HCEC 1CT (cell line): Measurements from ENCODE around the gene ERVH48-1.
"Not testable (repeated sequence)": the region's sequence is repeated elsewhere in the genome, so short reads cannot be mapped to it uniquely, and the experiment has no call there.

Source experiments
- DNase-seq: peaks from one replicate; pipeline ENCODE4 v3.0.0-alpha.2; 2017

Gene ERVH48-1

GRCh38 chr21:42938606-42938995 lies 13.2 kb upstream of the ERVH48-1 start:
- not testable (repeated sequence) for DNase-seq

GRCh38 chr21:42937960-42938605 lies 12.7 kb upstream of the ERVH48-1 start:
- DNase-seq = no peak

DNA sequence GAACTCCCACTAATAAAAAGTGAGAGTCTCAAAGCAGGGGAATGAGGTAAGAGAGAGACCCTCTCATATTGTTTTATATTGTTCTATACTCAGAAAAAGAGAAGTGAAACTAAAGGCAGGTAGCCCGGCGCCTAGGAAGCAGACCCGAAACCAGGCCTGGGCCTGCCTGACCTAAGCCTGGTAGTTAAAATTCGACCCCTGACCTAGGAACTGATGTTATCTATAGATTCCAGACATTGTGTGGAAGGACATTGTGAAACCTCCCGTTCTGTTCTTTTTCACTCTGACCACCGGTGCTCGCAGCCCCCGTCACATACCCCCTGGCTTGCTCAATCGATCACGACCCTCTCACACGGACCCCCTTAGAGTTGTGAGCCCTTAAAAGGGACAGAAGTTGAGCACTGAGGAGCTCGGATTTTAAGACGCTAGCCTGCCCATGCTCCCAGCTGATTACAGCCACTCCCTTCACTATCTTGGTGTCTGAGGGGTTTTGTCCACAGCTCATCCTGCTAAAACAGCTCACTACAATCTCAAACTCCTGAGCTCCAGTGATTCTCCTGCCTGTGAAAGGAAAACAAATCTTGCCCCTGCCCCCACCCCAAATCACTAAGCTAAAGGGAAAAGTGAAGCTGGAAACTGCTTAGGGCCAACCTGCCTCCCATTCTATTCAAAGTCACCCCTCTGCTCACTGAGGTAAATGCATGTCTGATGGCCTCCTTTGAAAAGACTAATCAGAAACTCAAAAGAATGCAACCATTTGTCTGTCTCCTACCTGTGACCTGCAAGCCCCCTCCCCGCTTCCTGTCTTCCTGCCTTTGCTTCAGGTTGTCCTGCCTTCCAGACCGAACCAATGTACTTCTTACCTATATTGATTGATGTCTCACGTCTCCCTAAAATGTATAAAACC lies 11.9 kb upstream of the ERVH48-1 start:
- not testable (repeated sequence) for DNase-seq

DNA sequence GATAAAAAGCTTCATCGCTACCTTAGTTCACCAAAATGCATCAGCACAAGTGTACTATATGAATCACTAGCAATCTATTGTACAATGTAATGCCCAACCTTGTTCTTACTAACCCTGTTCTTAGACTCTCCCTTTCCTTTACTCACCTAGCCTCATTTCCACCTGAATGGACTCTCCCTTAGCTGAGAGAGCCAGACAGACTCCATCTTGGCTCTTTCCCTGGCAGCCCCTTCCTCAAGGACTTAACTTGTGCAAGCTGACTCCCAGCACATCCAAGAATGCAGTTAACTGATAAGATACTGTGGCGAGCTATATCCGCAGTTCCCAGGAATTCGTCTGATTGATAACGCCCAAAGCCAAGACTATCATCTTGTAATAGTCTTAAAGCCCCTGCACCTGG lies 10.9 kb upstream of the ERVH48-1 start:
- not testable (repeated sequence) for DNase-seq

DNA sequence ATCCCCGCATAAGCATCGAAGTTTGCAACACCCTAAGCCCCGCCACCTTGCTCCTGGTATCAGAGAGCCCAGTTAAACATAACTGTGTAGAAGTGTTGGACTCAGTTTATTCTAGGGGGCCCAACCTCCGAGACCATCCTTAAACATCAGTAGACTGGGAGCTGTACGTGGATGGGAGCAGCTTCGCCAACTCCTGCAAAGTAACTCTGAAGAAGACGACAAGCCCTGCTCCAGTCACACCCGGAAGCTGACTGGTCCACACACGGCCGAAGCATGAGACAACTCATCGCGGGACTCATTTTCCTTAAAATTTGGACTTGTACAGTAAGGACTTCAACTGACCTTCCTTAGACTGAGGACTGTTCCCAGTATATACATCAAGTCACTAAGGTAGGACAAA lies 8.5 kb upstream of the ERVH48-1 start:
- DNase-seq = not testable (repeated sequence)

GRCh38 chr21:42933137-42933970 lies 7.9 kb upstream of the ERVH48-1 start:
- not testable (repeated sequence) for DNase-seq

DNA sequence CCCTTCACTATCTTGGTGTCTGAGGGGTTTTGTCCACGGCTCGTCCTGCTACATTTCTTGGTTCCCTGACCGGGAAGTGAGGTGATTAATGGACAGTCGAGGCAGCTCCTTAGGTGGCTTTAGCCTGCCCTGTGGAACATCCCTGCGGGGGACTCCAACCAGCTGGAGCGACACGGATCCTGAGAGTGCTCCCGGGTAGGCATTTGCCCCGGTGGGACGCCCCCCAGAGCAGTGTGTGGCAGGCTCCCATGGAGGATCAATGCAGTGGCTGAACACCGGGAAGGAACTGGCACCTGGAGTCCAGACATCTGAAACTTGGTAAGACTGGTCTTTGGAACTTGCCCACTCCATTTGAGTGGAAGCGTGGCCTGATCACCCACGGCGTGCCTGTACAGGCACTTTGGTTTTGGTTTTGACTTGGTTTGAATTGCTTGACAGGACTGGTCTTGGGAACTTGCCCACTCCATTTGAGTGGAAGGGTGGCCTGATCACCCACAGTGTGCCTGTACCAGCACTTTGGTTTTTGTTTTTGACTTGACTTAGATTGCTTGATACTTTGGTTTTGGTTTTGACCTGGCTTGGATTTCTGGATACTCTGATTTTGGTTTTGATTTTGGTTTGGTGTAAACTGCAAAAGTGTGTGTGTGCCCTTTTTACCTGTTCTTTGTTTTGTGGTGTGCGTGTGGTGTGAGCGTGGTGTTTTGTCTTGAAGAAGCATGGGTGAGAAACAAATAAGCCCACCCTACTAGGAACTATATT lies 7.1 kb upstream of the ERVH48-1 start:
- not testable (repeated sequence) for DNase-seq

- no peak for DNase-seq
Measured at GRCh38 chr21:42931560-42932235, 6.3 kb upstream of the ERVH48-1 start.

- no peak for DNase-seq
Measured at GRCh38 chr21:42929969-42930368, 4.5 kb upstream of the ERVH48-1 start.

GRCh38 chr21:42927474-42928200 lies 2.2 kb upstream of the ERVH48-1 start:
- not testable (repeated sequence) for DNase-seq

DNA sequence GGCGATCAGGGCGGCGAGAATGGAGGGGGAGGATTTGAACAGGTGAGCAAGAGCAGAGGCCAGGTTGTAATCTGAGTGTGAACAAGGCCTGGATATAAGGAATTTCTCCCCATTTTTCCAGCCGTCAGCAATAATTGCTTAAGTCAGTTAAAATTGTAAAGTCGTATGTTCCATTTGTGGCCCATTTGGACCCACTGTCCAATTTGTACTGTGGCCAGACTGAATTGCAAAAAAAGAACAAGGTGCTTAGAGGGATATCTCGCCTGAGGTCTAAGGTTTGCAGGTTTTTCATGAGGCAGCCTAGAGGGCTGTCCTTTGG lies 1.0 kb downstream of the ERVH48-1 start:
- DNase-seq = no peak

- peak; percentile 84 for DNase-seq
Measured at GRCh38 chr21:42923553-42924432, 1.6 kb downstream of the ERVH48-1 start.

GRCh38 chr21:42922918-42923317 lies 2.5 kb downstream of the ERVH48-1 start:
- no peak for DNase-seq

DNA sequence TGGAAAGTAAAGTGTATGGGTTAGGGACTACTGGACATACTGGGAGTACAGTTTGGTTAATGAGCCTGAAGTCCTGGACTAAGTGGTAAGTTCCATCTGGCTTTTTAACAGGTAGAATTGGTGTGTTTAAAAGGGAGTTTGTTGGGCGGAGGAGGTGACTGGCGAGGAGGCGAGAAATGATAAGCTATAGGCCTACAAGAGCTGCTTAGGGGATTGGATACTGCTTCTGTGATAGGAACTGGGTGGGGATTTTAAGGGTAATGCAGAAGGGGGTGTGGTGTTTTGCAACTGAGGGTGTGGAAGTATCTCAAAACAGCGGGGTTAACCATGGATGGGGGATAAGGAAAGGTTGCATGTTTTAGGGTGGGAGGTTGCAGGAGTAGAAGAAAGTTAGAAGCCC lies 3.5 kb downstream of the ERVH48-1 start:
- DNase-seq = no peak

DNA sequence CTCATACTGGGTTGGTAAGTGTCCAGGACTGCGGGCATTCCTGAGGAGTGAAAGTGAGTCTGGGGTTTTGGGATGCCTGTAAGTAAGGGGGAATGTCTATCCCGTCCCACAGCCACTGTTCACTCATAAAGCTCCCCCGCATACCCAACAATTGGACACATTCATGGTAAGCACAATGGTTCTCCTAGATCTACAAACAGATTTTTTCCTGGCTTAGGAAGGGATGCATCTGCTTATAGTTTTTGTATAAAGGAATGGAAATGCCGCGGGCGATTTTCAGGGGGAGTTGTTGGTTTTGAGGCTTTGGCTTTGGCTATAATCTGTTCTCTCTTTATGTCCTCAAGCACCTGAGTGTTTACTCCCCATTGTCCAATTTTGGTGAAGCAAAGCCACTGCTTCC lies 7.1 kb downstream of the ERVH48-1 start:
- DNase-seq = no peak

DNA sequence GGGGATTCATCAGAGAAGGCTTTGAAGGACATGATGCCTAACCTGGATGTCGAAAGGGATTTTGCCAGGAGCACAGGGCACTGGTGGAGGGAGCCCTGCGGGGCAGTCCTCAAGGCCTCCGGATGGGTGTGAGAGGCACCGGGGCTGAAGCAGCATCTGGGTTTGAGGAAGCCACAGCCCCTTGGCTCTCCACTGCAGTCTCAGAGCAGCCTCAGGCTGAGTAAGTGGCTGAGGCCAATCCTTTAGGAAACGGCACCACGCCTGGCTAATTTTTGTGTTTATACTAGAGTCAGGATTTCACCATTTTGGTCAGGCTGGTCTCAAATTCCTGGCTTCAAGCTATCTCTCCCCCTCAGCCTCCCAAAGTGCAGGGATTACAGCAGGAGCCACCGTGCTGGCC lies 12.0 kb downstream of the ERVH48-1 start:
- DNase-seq = no peak

GRCh38 chr21:42911920-42912319 lies 13.5 kb downstream of the ERVH48-1 start:
- DNase-seq = not testable (repeated sequence)

DNA sequence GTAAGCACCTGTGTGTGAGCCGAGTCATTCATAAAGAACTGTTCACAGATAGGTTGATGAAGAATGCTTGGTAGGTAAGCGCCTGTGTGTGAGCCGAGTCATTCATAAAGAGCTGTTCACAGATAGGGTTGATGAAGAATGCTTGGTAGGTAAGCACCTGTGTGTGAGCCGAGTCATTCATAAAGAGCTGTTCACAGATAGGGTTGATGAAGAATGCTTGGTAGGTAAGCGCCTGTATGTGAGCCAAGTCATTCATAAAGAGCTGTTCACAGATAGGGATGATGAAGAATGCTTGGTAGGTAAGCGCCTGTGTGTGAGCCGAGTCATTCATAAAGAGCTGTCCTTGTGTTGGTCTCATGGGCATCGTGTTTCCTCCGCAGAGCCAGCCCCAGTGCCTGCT lies 16.9 kb downstream of the ERVH48-1 start:
- not testable (repeated sequence) for DNase-seq

GRCh38 chr21:42906233-42906632 lies 19.2 kb downstream of the ERVH48-1 start:
- no peak for DNase-seq

DNA sequence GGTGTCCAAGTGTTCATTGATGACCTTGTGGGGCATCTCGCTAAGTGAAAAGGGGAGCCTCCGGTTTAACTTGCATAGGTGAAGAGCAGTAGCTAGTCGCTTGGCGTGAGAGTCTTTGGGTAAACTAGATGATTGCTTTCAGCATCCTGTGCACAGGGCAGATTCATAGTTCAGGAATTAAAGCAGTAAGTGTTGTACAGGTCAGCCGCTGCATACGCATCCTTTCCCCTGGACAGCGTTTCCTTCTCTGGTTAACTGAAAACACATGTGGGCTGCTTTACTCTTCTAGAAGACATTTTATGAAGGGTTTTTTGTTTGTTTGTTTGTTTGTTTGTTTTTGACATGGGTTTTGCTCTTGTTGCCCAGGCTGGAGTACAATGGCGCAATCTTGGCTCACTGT lies 20.2 kb downstream of the ERVH48-1 start:
- no peak for DNase-seq
